Right cardiac atrium (tissue), 5 donors: Measurements from ENCODE around the gene TBC1D9. TPM values are rescaled to one million over a fixed set of nuclear protein-coding genes. Genes with fewer than 3 reads are reported as not detected.

Source experiments
- ATAC-seq, 2 donors: fragments of 200-7000 bp; cut with Tn5 transposase; one replicate each; pipeline versions ENCODE4 v1.8.0 to v1.9.1; 2020; ENCODE audit warnings: moderate library complexity in 2 of 2, mild to moderate bottlenecking in 1 of 2
- DNase-seq, 3 donors: peaks; one replicate each; pipeline ENCODE4 v3.0.0-alpha.2; 2020
- H3K27ac ChIP-seq: one replicate; pipeline ENCODE4 v1.5.1; 2013; ENCODE audit warnings: mild to moderate bottlenecking, low read length, control low read depth, moderate library complexity
- H3K27me3 ChIP-seq: one replicate; pipeline ENCODE4 v1.6.1; 2013; ENCODE audit not compliant: control insufficient read depth, insufficient read depth
- H3K4me1 ChIP-seq: one replicate; pipeline ENCODE4 v1.6.1; 2013; ENCODE audit warnings: low read length; ENCODE audit not compliant: control insufficient read depth, insufficient read depth
- H3K4me3 ChIP-seq: one replicate; pipeline ENCODE4 v1.5.1; 2013; ENCODE audit warnings: low read length, control low read depth
- H3K9me3 ChIP-seq: one replicate; pipeline ENCODE4 v1.6.1; 2013; ENCODE audit warnings: low read length; ENCODE audit not compliant: control insufficient read depth
- WGBS: extraction: QIAGEN DNeasy Blood & Tissue Kit; methylation state at CpG from one replicate; pipeline ENCODE4 v1.1.7; 2013; 5-methylcytosine and 5-hydroxymethylcytosine counted together
- intact Hi-C, 4 donors: fragments of 100-400 bp; cut with DNase I; formaldehyde crosslinking; loops; one replicate each; pipeline versions ENCODE4 v1.11.0 to v1.14.0; 2022 to 2023
- polyA plus RNA-seq: library from polyadenylated mRNA; stranded (reverse); fragments of 200-250 nt; gene quantifications from one replicate; pipeline ENCODE4 v1.2.3, GENCODE V29; 2013
- total RNA-seq, 4 donors: library from RNA; stranded (reverse); fragmentation: NEBNext Ultra II Directional; extraction: Animal tissue kit (Norgen Biotek cat#: 25700); gene quantifications; one replicate each; pipeline ENCODE4 v1.2.1, GENCODE V29; 2021
- donor health status: healthy with polysubstance abuse.
- donor health status: DM: no; HTN: yes; CAD: no.
- donor health status: DM: no; HTN: no; CAD: no.
- donor health status: DM: no; HTN: yes; CAD: no; lungs with severe emphysema.
- donor health status: DM: yes; HTN: yes; CAD: no.

TBC1D9 gene
- total and polyA plus RNA-seq, 5 donors, result 5.1 to 13.6 (median 12.7) TPM

- intact Hi-C loops, result loop anchor here (5.0 to 10.0 kb wide), 3 partner anchors 245 to 255 kb away; no protein-coding TSS in a partner anchor
- no peak overlapping the region for H3K4me3 ChIP-seq
- no peaks in the 10 kb centered on the region for H3K9me3 ChIP-seq
- no peaks in the 10 kb centered on the region for H3K4me1 ChIP-seq
- no peak overlapping the region for H3K27ac ChIP-seq
- DNase-seq (peak in 1 of 3 donors; percentile 45), ATAC-seq (peak; percentile 75 to 87)
- H3K27me3 ChIP-seq, result no peaks in the 10 kb centered on the region
- 30% methylated on average over 6 of the region's 6 CpGs for WGBS
These were observed 146.4 kb downstream of the TBC1D9 start for GRCh38 chr4:140609548-140610425.

GRCh38 chr4:140607852-140608251 is 148.3 kb downstream of the TBC1D9 start:
- no peak for ATAC-seq
- no peak for DNase-seq
- Histone ChIP-seq H3K27me3 (no peaks in the 10 kb centered on the region), H3K4me3 (no peak overlapping the region), H3K4me1 (peaks cover 4% of the 10 kb centered on the region), H3K27ac (no peak overlapping the region), H3K9me3 (no peaks in the 10 kb centered on the region)
- WGBS, result 82% methylated on average over 4 of the region's 4 CpGs
- intact Hi-C loops, result loop anchor here in 2 of 4 donors (5.0 to 10.0 kb wide), 2 partner anchors 243 to 246 kb away; no protein-coding TSS in a partner anchor

GRCh38 chr4:140604544-140604943 is 151.6 kb downstream of the TBC1D9 start:
- H3K4me3 ChIP-seq, result no peak overlapping the region
- ATAC-seq, result no peak
- WGBS, result 89% methylated on average over 4 of the region's 4 CpGs

GRCh38 chr4:140603286-140603685 is 152.9 kb downstream of the TBC1D9 start:
- Histone ChIP-seq H3K27me3 (no peaks in the 10 kb centered on the region), H3K9me3 (no peaks in the 10 kb centered on the region), H3K4me3 (no peak overlapping the region), H3K4me1 (peaks cover 4% of the 10 kb centered on the region), H3K27ac (no peak overlapping the region)
- intact Hi-C loops, result loop anchor here in 1 of 4 donors (10.0 kb wide), 1 partner anchor 238 kb away; no protein-coding TSS in a partner anchor
- ATAC-seq (peak; percentile 77 to 93), DNase-seq (peak; percentile 37 to 64 (median 44))
- WGBS, result 33% methylated on average over 2 of the region's 2 CpGs

More at GRCh38 chr4:140604544-140604943, 151.6 kb downstream of the TBC1D9 start:
- no peak for DNase-seq
- no peaks in the 10 kb centered on the region for H3K9me3 ChIP-seq
- peaks cover 4% of the 10 kb centered on the region for H3K4me1 ChIP-seq
- H3K27me3 ChIP-seq, result no peaks in the 10 kb centered on the region
- H3K27ac ChIP-seq, result no peak overlapping the region
- intact Hi-C loops, result loop anchor here in 1 of 4 donors (10.0 kb wide), 1 partner anchor 240 kb away; no protein-coding TSS in a partner anchor

- Histone ChIP-seq H3K27ac (no peak overlapping the region), H3K27me3 (no peaks in the 10 kb centered on the region), H3K9me3 (no peaks in the 10 kb centered on the region), H3K4me3 (no peak overlapping the region), H3K4me1 (peaks cover 4% of the 10 kb centered on the region)
- 61% methylated on average over 2 of the region's 2 CpGs for WGBS
- DNase-seq (no peak), ATAC-seq (peak; percentile 9 to 17)
- intact Hi-C loops, result loop anchor here in 1 of 4 donors (10.0 kb wide), 1 partner anchor 238 kb away; no protein-coding TSS in a partner anchor
These were observed 153.5 kb downstream of the TBC1D9 start for GRCh38 chr4:140602714-140603113.

- DNase-seq (no peak), ATAC-seq (no peak)
- Histone ChIP-seq H3K4me3 (no peak overlapping the region), H3K4me1 (peaks cover 4% of the 10 kb centered on the region), H3K27me3 (no peaks in the 10 kb centered on the region), H3K27ac (no peak overlapping the region), H3K9me3 (no peaks in the 10 kb centered on the region)
- intact Hi-C loops, result loop anchor here in 1 of 4 donors (10.0 kb wide), 1 partner anchor 236 kb away; no protein-coding TSS in a partner anchor
- WGBS, result 81% methylated on average over 8 of the region's 8 CpGs
These were observed 155.8 kb downstream of the TBC1D9 start for GRCh38 chr4:140600408-140600807.

GRCh38 chr4:140595065-140595464 is 161.1 kb downstream of the TBC1D9 start:
- WGBS, result 71% methylated on average over 1 of the region's 1 CpG

GRCh38 chr4:140584439-140584838 is 171.7 kb downstream of the TBC1D9 start:
- Histone ChIP-seq H3K9me3 (no peaks in the 10 kb centered on the region), H3K27me3 (no peaks in the 10 kb centered on the region), H3K4me1 (no peaks in the 10 kb centered on the region), H3K4me3 (no peak overlapping the region), H3K27ac (no peak overlapping the region)
- 67% methylated on average over 1 of the region's 1 CpG for WGBS
- intact Hi-C loops, result no loop called here
- DNase-seq, result no peak
- no peak for ATAC-seq

More at GRCh38 chr4:140595065-140595464, 161.1 kb downstream of the TBC1D9 start:
- H3K9me3 ChIP-seq, result no peaks in the 10 kb centered on the region
- no peaks in the 10 kb centered on the region for H3K4me1 ChIP-seq
- H3K27me3 ChIP-seq, result no peaks in the 10 kb centered on the region
- H3K27ac ChIP-seq, result no peak overlapping the region
- DNase-seq (no peak), ATAC-seq (peak; percentile 66 to 71)
- intact Hi-C loops, result no loop called here
- no peak overlapping the region for H3K4me3 ChIP-seq

- Histone ChIP-seq H3K27ac (no peak overlapping the region), H3K4me1 (no peaks in the 10 kb centered on the region), H3K9me3 (no peaks in the 10 kb centered on the region), H3K27me3 (no peaks in the 10 kb centered on the region), H3K4me3 (no peak overlapping the region)
- DNase-seq, result no peak
- intact Hi-C loops, result no loop called here
- WGBS, result 41% methylated on average over 3 of the region's 3 CpGs
- ATAC-seq, result no peak
These were observed 175.1 kb downstream of the TBC1D9 start for GRCh38 chr4:140581078-140581477.

GRCh38 chr4:140579278-140579677 is 176.9 kb downstream of the TBC1D9 start:
- intact Hi-C loops, result no loop called here
- DNase-seq (peak in 1 of 3 donors; percentile 37), ATAC-seq (peak in 1 of 2 donors; percentile 11)
- Histone ChIP-seq H3K4me1 (no peaks in the 10 kb centered on the region), H3K4me3 (no peak overlapping the region), H3K27ac (no peak overlapping the region), H3K9me3 (no peaks in the 10 kb centered on the region), H3K27me3 (no peaks in the 10 kb centered on the region)
- WGBS, result 11% methylated on average over 27 of the region's 27 CpGs

GRCh38 chr4:140575489-140575888 is 180.7 kb downstream of the TBC1D9 start:
- H3K27me3 ChIP-seq, result no peaks in the 10 kb centered on the region
- intact Hi-C loops, result no loop called here
- no peak for ATAC-seq
- no peak overlapping the region for H3K27ac ChIP-seq
- no peak for DNase-seq
- no peaks in the 10 kb centered on the region for H3K4me1 ChIP-seq
- H3K9me3 ChIP-seq, result peaks cover 2% of the 10 kb centered on the region
- 76% methylated on average over 4 of the region's 4 CpGs for WGBS
- H3K4me3 ChIP-seq, result no peak overlapping the region
